IPS DF 4.7 (cell line): ENCODE results near the gene EXD3.

Source experiments
- DNase-seq: peaks from one replicate; pipeline ENCODE4 v3.0.0-alpha.2; 2013; ENCODE audit warnings: low spot score; ENCODE audit errors: extremely low read depth

EXD3 gene

GRCh38 chr9:137432687-137433348 is 9.9 kb upstream of the EXD3 start:
- no peak for DNase-seq

- DNase-seq: no peak
Observed at GRCh38 chr9:137431416-137431931, 8.5 kb upstream of the EXD3 start.

- no peak for DNase-seq
Observed at GRCh38 chr9:137430723-137431415, 7.9 kb upstream of the EXD3 start.

GRCh38 chr9:137429974-137430722 is 7.2 kb upstream of the EXD3 start:
- no peak for DNase-seq

GRCh38 chr9:137429546-137429890 is 6.6 kb upstream of the EXD3 start:
- DNase-seq: no peak

GRCh38 chr9:137428841-137429545 is 6.0 kb upstream of the EXD3 start:
- no peak for DNase-seq

- no peak for DNase-seq
Observed at GRCh38 chr9:137428311-137428630, 5.3 kb upstream of the EXD3 start.

- DNase-seq: no peak
Observed at GRCh38 chr9:137427454-137428310, 4.7 kb upstream of the EXD3 start.

GRCh38 chr9:137426018-137426681 is 3.2 kb upstream of the EXD3 start:
- DNase-seq: no peak

- DNase-seq: no peak
Observed at GRCh38 chr9:137423514-137424291, 741 bp upstream of the EXD3 start.

- no peak for DNase-seq
Observed at GRCh38 chr9:137421838-137422603, 941 bp downstream of the EXD3 start.

GRCh38 chr9:137417161-137418021 is 5.6 kb downstream of the EXD3 start:
- DNase-seq: no peak

- DNase-seq: no peak
Observed at GRCh38 chr9:137416563-137417151, 6.3 kb downstream of the EXD3 start.

GRCh38 chr9:137416006-137416562 is 6.9 kb downstream of the EXD3 start:
- no peak for DNase-seq

GRCh38 chr9:137415451-137415850 is 7.5 kb downstream of the EXD3 start:
- DNase-seq: no peak

- no peak for DNase-seq
Observed at GRCh38 chr9:137412431-137412830, 10.5 kb downstream of the EXD3 start.
